Fibroblast of lung (primary cell): ENCODE results near the gene CLASP1. TPM values are rescaled to one million over a fixed set of nuclear protein-coding genes. Genes with fewer than 3 reads are reported as not detected.

ENCODE experiments used
- DNase-seq, 2 donors: peaks; one replicate each; pipeline versions ENCODE4 v3.0.0 to v3.0.0-alpha.2; 2010; ENCODE audit warnings: low read depth in 2 of 2
- H2AFZ ChIP-seq: 2 replicates; pipeline ENCODE4 v1.5.1; 2012; ENCODE audit warnings: low read length, control low read depth, inconsistent platforms
- H3K27ac ChIP-seq: 2 replicates; pipeline ENCODE4 v1.5.1; 2011; ENCODE audit warnings: low read length, control low read depth; ENCODE audit not compliant: insufficient read depth
- H3K27me3 ChIP-seq: 2 replicates; pipeline ENCODE4 v1.5.1; 2011; ENCODE audit warnings: mild to moderate bottlenecking, low read length; ENCODE audit not compliant: control insufficient read depth, insufficient read depth
- H3K36me3 ChIP-seq: 2 replicates; pipeline ENCODE4 v1.5.1; 2011; ENCODE audit warnings: low read length; ENCODE audit not compliant: control insufficient read depth, insufficient read depth
- H3K4me1 ChIP-seq: 2 replicates; pipeline ENCODE4 v1.5.1; 2011; ENCODE audit warnings: low read length; ENCODE audit not compliant: control insufficient read depth, insufficient read depth; ENCODE audit errors: extremely low read depth
- H3K4me2 ChIP-seq: 2 replicates; pipeline ENCODE4 v1.5.1; 2011; ENCODE audit warnings: low read length, control low read depth; ENCODE audit not compliant: insufficient read depth; ENCODE audit errors: extremely low read depth
- H3K4me3 ChIP-seq, 4 experiments: fragments of 200-600 bp in 1 of 4; sonication (generic) in 1 of 4; replicated peaks in 1 of 4; 2 replicates each; pipeline ENCODE4 v1.5.1; 2011 to 2016; ENCODE audit warnings: low read length in 4 of 4, low read depth in 3 of 4, mild to moderate bottlenecking in 3 of 4, control low read depth in 2 of 4, inconsistent platforms in 1 of 4, mixed read lengths in 1 of 4; ENCODE audit not compliant: insufficient read depth in 1 of 4; ENCODE audit errors: control extremely low read depth in 1 of 4
- H3K79me2 ChIP-seq: 2 replicates; pipeline ENCODE4 v1.5.1; 2012; ENCODE audit warnings: mild to moderate bottlenecking, low read length, inconsistent platforms; ENCODE audit not compliant: control insufficient read depth, insufficient read depth
- H3K9ac ChIP-seq: 2 replicates; pipeline ENCODE4 v1.5.1; 2011; ENCODE audit warnings: mild to moderate bottlenecking, low read length, control low read depth; ENCODE audit not compliant: insufficient read depth
- H3K9me3 ChIP-seq: 2 replicates; pipeline ENCODE4 v1.5.1; 2012; ENCODE audit warnings: low read depth, low read length; ENCODE audit not compliant: control insufficient read depth, insufficient read depth
- H4K20me1 ChIP-seq: 2 replicates; pipeline ENCODE4 v1.5.1; 2011; ENCODE audit warnings: low read length; ENCODE audit not compliant: control insufficient read depth, insufficient read depth; ENCODE audit errors: extremely low read depth
- CTCF ChIP-seq, 2 donors: IDR thresholded peaks in 1 of 2; conservative IDR thresholded peaks in 1 of 2; 1 replicate in 1 of 2; 2 replicates in 1 of 2; pipeline ENCODE4 v1.5.1; 2011 to 2012; ENCODE audit warnings: low read length in 2 of 2, control low read depth in 1 of 2, inconsistent platforms in 1 of 2, low read depth in 1 of 2, mild to moderate bottlenecking in 1 of 2
- EZH2 ChIP-seq: IDR thresholded peaks from 2 replicates; pipeline ENCODE4 v1.5.1; 2012; ENCODE audit warnings: low read length, control low read depth, mild to moderate bottlenecking; ENCODE audit errors: missing control alignments
- polyA plus RNA-seq, 2 donors: library from polyadenylated mRNA; depleted of rRNA in 1 of 2; stranded (reverse) in 1 of 2; unstranded in 1 of 2; fragments of >200 nt; gene quantifications; 2 replicates each; pipeline ENCODE4 v1.2.1, GENCODE V29; 2011 to 2012; ENCODE audit warnings: missing spikeins in 1 of 2
- total RNA-seq: library from RNA; depleted of rRNA; stranded (reverse); fragments of >200 nt; gene quantifications from 2 replicates; pipeline ENCODE4 v1.2.1, GENCODE V29; 2014

CLASP1 gene
- total and polyA plus RNA-seq, 2 donors (not counting 1 experiment from before 2014, with no cell fraction given), result 6.0 to 48.4 TPM

- H3K79me2 ChIP-seq, result no peaks in the 10 kb centered on the region
Observed at GRCh38 chr2:121583555-121583954, 65.7 kb downstream of the CLASP1 start.

GRCh38 chr2:121582272-121582671 is 67.0 kb downstream of the CLASP1 start:
- Histone ChIP-seq H3K79me2 (no peaks in the 10 kb centered on the region), H3K27me3 (no peaks in the 10 kb centered on the region), H2AFZ (no peak overlapping the region), H3K27ac (no peak overlapping the region), H3K36me3 (no peaks in the 10 kb centered on the region), H3K4me1 (peaks cover 2% of the 10 kb centered on the region), H3K9ac (no peak overlapping the region), H3K4me3 (no peak overlapping the region), H4K20me1 (peaks cover 2% of the 10 kb centered on the region), H3K9me3 (no peaks in the 10 kb centered on the region), H3K4me2 (no peak overlapping the region)
- TF ChIP-seq CTCF (conservative IDR thresholded peaks at IDR 0.05 in 1 of 2, IDR thresholded peaks at IDR 0.05 in 1 of 2; ENCODE audit: low read depth in 1 of 2, low read length in 2 of 2) (no peak), EZH2 (no peak)
- DNase-seq, result no peak

More at GRCh38 chr2:121583555-121583954, 65.7 kb downstream of the CLASP1 start:
- H3K9me3 ChIP-seq, result no peaks in the 10 kb centered on the region
- peaks cover 2% of the 10 kb centered on the region for H4K20me1 ChIP-seq
- no peak overlapping the region for H3K4me3 ChIP-seq
- no peak for TF ChIP-seq EZH2
- no peak for TF ChIP-seq CTCF (conservative IDR thresholded peaks at IDR 0.05 in 1 of 2, IDR thresholded peaks at IDR 0.05 in 1 of 2; ENCODE audit: low read depth in 1 of 2, low read length in 2 of 2)
- H2AFZ ChIP-seq, result no peak overlapping the region
- H3K27me3 ChIP-seq, result no peaks in the 10 kb centered on the region
- no peak overlapping the region for H3K9ac ChIP-seq
- H3K27ac ChIP-seq, result no peak overlapping the region
- H3K4me1 ChIP-seq, result peaks cover 2% of the 10 kb centered on the region
- H3K4me2 ChIP-seq, result no peak overlapping the region
- no peak for DNase-seq
- H3K36me3 ChIP-seq, result no peaks in the 10 kb centered on the region

- Histone ChIP-seq H3K4me2 (no peak overlapping the region), H3K9ac (no peak overlapping the region), H2AFZ (no peak overlapping the region), H3K36me3 (no peaks in the 10 kb centered on the region), H3K9me3 (no peaks in the 10 kb centered on the region), H3K27me3 (no peaks in the 10 kb centered on the region), H3K4me1 (peaks cover 2% of the 10 kb centered on the region), H3K79me2 (peaks cover 2% of the 10 kb centered on the region), H4K20me1 (peaks cover 2% of the 10 kb centered on the region), H3K27ac (no peak overlapping the region), H3K4me3 (no peak overlapping the region)
- DNase-seq, result no peak
- no peak for TF ChIP-seq EZH2
- no peak for TF ChIP-seq CTCF (conservative IDR thresholded peaks at IDR 0.05 in 1 of 2, IDR thresholded peaks at IDR 0.05 in 1 of 2; ENCODE audit: low read depth in 1 of 2, low read length in 2 of 2)
Observed at GRCh38 chr2:121579309-121579708, 70.0 kb downstream of the CLASP1 start.
